ENCODE results near the gene TRANK1. TPM values are rescaled to one million over a fixed set of nuclear protein-coding genes. Genes with fewer than 3 reads are reported as not detected.

The TRANK1 gene
- total RNA-seq, 2 donors from 2014 or later, result 3.6 to 7.8 TPM

DNA sequence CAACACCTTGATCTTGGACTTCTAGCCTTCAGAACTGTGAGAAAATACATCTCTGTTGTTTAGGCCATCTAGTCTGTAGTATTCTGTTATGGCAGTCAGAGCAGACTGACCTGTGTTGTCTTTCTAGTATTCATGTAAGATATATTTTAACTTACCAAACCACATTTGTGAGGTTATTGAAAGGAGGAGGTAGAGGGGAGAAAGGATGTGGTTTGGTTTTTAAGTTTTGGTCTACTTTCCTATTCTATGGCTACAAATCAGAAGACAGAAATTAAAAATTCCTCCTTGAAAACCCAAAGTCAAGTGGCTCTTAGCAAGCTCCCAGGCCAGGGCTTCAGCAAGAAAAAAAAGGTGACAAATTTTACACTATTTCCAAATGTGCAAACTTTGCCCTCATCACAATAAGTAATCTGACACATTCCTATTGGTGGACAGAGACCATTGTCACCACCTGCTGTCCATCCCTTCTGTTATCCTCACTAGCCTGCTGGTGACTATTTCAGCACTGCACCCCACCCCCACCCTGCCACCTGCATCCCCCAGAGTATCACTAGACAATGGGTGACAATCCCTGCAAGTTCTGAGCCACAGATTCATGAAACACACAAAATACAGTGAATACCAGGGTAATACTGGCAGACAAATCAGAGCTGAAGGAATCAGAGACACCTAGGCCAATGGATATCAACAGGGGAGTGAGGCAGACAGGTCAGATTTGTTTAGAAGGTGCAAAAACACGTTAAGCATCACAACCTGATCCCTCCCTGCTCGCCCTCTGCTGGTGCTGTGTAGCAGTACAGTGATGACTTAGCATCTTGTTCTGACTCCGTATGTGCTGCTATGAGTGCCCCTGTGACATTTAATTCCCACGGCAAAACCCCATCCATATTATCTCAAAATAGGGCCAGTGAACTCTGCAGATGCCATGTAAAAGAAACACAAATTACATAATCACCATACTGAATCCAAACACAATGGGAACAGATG lies 101.5 kb downstream of the TRANK1 start:
- Histone ChIP-seq H3K27ac (no peak overlapping the region), H3K36me3 (replicated peaks in 1 of 2; ENCODE audit: insufficient read depth in 1 of 2, low read depth in 2 of 2) (peaks cover 0 to 3% of the 10 kb centered on the region in 2 donors), H3K4me1 (no peaks in the 10 kb centered on the region), H3K4me3 (no peak overlapping the region), H3K9me3 (no peaks in the 10 kb centered on the region), H3K27me3 (no peaks in the 10 kb centered on the region)
- TF ChIP-seq POLR2A (IDR thresholded peaks at IDR 0.05), result no peak
- TF ChIP-seq, protein P1, sequence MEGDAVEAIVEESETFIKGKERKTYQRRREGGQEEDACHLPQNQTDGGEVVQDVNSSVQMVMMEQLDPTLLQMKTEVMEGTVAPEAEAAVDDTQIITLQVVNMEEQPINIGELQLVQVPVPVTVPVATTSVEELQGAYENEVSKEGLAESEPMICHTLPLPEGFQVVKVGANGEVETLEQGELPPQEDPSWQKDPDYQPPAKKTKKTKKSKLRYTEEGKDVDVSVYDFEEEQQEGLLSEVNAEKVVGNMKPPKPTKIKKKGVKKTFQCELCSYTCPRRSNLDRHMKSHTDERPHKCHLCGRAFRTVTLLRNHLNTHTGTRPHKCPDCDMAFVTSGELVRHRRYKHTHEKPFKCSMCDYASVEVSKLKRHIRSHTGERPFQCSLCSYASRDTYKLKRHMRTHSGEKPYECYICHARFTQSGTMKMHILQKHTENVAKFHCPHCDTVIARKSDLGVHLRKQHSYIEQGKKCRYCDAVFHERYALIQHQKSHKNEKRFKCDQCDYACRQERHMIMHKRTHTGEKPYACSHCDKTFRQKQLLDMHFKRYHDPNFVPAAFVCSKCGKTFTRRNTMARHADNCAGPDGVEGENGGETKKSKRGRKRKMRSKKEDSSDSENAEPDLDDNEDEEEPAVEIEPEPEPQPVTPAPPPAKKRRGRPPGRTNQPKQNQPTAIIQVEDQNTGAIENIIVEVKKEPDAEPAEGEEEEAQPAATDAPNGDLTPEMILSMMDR (IDR thresholded peaks at IDR 0.05), result peak in 3 of 7 experiments; percentile 10 to 14 (median 12)
- DNase-seq, result no peak
- ATAC-seq, result no peak
- intact Hi-C loops (cut with DNase I), result no loop called here
- 58 to 65% methylated on average over 4 of the region's 4 CpGs for WGBS, 2 donors

DNA sequence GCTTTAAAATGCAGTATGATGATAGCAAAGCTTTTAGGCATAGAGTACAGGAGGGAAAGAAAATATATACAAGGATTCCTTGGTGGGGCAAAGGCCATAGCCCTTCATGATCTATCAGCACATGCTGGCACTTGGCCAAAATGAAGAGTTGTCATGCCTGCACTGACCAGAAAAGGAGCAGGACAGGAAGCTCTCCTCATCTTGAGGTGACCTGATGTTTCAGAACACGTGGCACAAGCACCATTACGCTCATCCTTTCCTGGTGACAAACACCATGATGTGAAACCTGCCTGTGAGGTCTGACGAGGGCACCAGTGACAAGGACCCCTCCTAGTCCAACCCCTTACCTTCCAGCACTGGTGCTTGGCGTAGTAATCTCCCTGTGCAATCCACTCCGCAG lies 102.6 kb downstream of the TRANK1 start:
- Histone ChIP-seq H3K27me3 (no peaks in the 10 kb centered on the region), H3K9me3 (no peaks in the 10 kb centered on the region), H3K27ac (no peak overlapping the region), H3K36me3 (replicated peaks in 1 of 2; ENCODE audit: insufficient read depth in 1 of 2, low read depth in 2 of 2) (peaks cover 0 to 3% of the 10 kb centered on the region in 2 donors), H3K4me1 (no peaks in the 10 kb centered on the region), H3K4me3 (no peak overlapping the region)
- WGBS, 2 donors, result 94 to 96% methylated on average over 3 to 5 of the region's 5 CpGs
- no peak for DNase-seq
- intact Hi-C loops (cut with DNase I), result no loop called here
- TF ChIP-seq, protein P1 (IDR thresholded peaks at IDR 0.05), result no peak
- no peak for TF ChIP-seq POLR2A (IDR thresholded peaks at IDR 0.05)
- no peak for ATAC-seq

DNA sequence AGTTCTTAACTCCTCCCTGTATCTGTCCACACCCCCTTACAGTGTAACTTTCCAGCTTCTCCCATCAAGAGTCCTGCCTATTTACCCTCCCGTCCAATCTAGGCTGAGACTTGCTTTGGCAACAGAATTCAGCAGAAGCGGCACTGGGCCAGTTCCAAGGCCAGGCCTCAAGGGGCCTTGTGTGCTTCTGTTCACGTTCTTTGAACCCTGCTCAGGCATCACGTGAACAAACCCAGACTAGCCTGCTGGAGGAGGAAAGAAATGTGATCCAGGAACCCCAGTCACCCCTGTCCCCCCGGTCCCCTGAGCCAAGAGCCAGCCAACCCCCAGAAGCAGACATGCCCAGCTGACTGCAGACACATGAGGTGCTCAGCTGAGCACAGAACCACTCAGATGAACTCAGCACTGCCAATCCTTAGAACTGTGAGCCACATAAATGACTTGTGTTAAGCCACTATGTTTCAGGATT lies 104.4 kb downstream of the TRANK1 start:
- Histone ChIP-seq H3K4me3 (no peak overlapping the region), H3K4me1 (no peaks in the 10 kb centered on the region), H3K36me3 (replicated peaks in 1 of 2; ENCODE audit: insufficient read depth in 1 of 2, low read depth in 2 of 2) (no peaks in the 10 kb centered on the region), H3K9me3 (no peaks in the 10 kb centered on the region), H3K27ac (no peak overlapping the region), H3K27me3 (no peaks in the 10 kb centered on the region)
- TF ChIP-seq, protein P1 (IDR thresholded peaks at IDR 0.05), result no peak
- DNase-seq, result no peak
- no peak for ATAC-seq
- 72 to 82% methylated on average over 4 to 5 of the region's 5 CpGs for WGBS, 2 donors
- intact Hi-C loops (cut with DNase I), result no loop called here

DNA sequence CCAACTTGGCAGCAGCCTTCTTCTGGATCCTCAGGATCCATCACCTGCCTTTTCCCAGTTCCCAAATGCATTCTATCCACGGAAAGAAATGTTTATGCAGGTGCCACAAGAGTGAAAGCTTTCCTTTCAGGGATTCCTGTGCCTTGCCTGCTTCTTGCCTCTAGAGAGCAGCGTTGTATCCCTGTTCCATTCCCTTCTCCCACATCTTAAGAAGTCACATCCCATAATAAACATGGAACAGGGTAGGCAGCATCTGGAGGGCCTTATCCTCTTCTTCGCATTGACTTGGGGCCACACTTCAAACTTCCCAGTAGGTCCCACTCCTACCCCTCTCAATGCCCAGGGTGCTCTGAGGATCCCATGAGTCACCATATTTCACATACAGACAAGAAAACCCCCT lies 107.8 kb downstream of the TRANK1 start:
- H3K27ac ChIP-seq, result no peak overlapping the region
- no peaks in the 10 kb centered on the region for H3K27me3 ChIP-seq
- intact Hi-C loops (cut with DNase I), result no loop called here
- no peaks in the 10 kb centered on the region for H3K36me3 ChIP-seq (replicated peaks in 1 of 2; ENCODE audit: insufficient read depth in 1 of 2, low read depth in 2 of 2)
- 52 to 61% methylated on average over 3 of the region's 3 CpGs for WGBS, 2 donors
- H3K4me1 ChIP-seq, result no peaks in the 10 kb centered on the region
- ATAC-seq, result no peak
- no peak for TF ChIP-seq POLR2A (IDR thresholded peaks at IDR 0.05)
- TF ChIP-seq, protein P1 (IDR thresholded peaks at IDR 0.05), result no peak
- H3K9me3 ChIP-seq, result no peaks in the 10 kb centered on the region
- no peak overlapping the region for H3K4me3 ChIP-seq
- DNase-seq, result no peak
